Measurements from ENCODE around the gene ZBED4.

The ZBED4 gene

GRCh38 chr22:49811020-49811791, 42.4 kb upstream of the ZBED4 start:
- ChIA-PET CTCF (interaction anchor here (0.8 kb wide), 1 partner anchor 10 kb away, joined by 3 read pairs; no protein-coding TSS in a partner anchor), POLR2A (ENCODE audit: low non-redundant PET) (no interaction called here)
- TF ChIP-seq CTCF (conservative IDR thresholded peaks at IDR 0.05; ENCODE audit: low read depth), result no peak
- no peak for DNase-seq (ENCODE audit: low spot score)
- H3K27ac ChIP-seq, result no peak overlapping the region

- ChIA-PET CTCF (no interaction called here), POLR2A (ENCODE audit: low non-redundant PET) (no interaction called here)
- DNase-seq (ENCODE audit: low spot score), result no peak
- peak overlapping the region; percentile 21 for H3K27ac ChIP-seq
- no peak for TF ChIP-seq CTCF (conservative IDR thresholded peaks at IDR 0.05; ENCODE audit: low read depth)
These were observed 40.8 kb upstream of the ZBED4 start for GRCh38 chr22:49812838-49813237.

GRCh38 chr22:49814164-49814686, 39.4 kb upstream of the ZBED4 start:
- ChIA-PET POLR2A (ENCODE audit: low non-redundant PET) (no interaction called here), CTCF (no interaction called here)
- no peak for DNase-seq (ENCODE audit: low spot score)
- H3K27ac ChIP-seq, result no peak overlapping the region
- TF ChIP-seq CTCF (conservative IDR thresholded peaks at IDR 0.05; ENCODE audit: low read depth), result no peak

GRCh38 chr22:49814856-49815255, 38.8 kb upstream of the ZBED4 start:
- ChIA-PET POLR2A (ENCODE audit: low non-redundant PET) (no interaction called here), CTCF (interaction anchor here (0.5 kb wide), 1 partner anchor 13 kb away, joined by 3 read pairs; no protein-coding TSS in a partner anchor)
- TF ChIP-seq CTCF (conservative IDR thresholded peaks at IDR 0.05; ENCODE audit: low read depth), result no peak
- H3K27ac ChIP-seq, result 0 out of 2 replicates have a peak overlapping the region, but pooled peaks have one; percentile 1
- no peak for DNase-seq (ENCODE audit: low spot score)

- DNase-seq (ENCODE audit: low spot score), result no peak
- peak overlapping the region; percentile 10; the same call in 1 of the 2 replicates for H3K27ac ChIP-seq
- ChIA-PET POLR2A (ENCODE audit: low non-redundant PET) (no interaction called here), CTCF (no interaction called here)
- no peak for TF ChIP-seq CTCF (conservative IDR thresholded peaks at IDR 0.05; ENCODE audit: low read depth)
These were observed 38.0 kb upstream of the ZBED4 start for GRCh38 chr22:49815641-49816091.

- DNase-seq (ENCODE audit: low spot score), result no peak
- TF ChIP-seq CTCF (conservative IDR thresholded peaks at IDR 0.05; ENCODE audit: low read depth), result no peak
- CTCF ChIA-PET, result no interaction called here
- POLR2A ChIA-PET (ENCODE audit: low non-redundant PET), result no interaction called here
- H3K27ac ChIP-seq, result no peak overlapping the region
These were observed 36.3 kb upstream of the ZBED4 start for GRCh38 chr22:49817359-49817758.

All from RWPE1 (cell line).